HEK293T (cell line): Measurements from ENCODE around the gene OSMR.

Experiments used
- BHLHE40 ChIP-seq: fragments of 450-650 bp; IDR thresholded peaks from 2 replicates; pipeline ENCODE4 v1.6.1; 2016; ENCODE audit warnings: mild to moderate bottlenecking, moderate library complexity, borderline replicate concordance
- CTBP1 ChIP-seq: fragments of 450-650 bp; IDR thresholded peaks from 2 replicates; pipeline ENCODE4 v1.6.1; 2016; ENCODE audit warnings: borderline replicate concordance
- FOXM1 ChIP-seq: fragments of 450-650 bp; IDR thresholded peaks from 2 replicates; pipeline ENCODE4 v1.6.1; 2017; ENCODE audit warnings: mild to moderate bottlenecking, borderline replicate concordance
- HDGF ChIP-seq: fragments of 450-650 bp; IDR thresholded peaks from 2 replicates; pipeline ENCODE4 v1.6.1; 2017; ENCODE audit warnings: antibody characterized with exemption, borderline replicate concordance
- L3MBTL2 ChIP-seq: fragments of 450-650 bp; conservative IDR thresholded peaks from 2 replicates; pipeline ENCODE4 v1.6.1; 2016; ENCODE audit warnings: mild to moderate bottlenecking
- LEF1 ChIP-seq: fragments of 450-650 bp; IDR thresholded peaks from 2 replicates; pipeline ENCODE4 v1.6.1; 2017; ENCODE audit warnings: mild to moderate bottlenecking, borderline replicate concordance
- SP1 ChIP-seq: fragments of 450-650 bp; IDR thresholded peaks from 2 replicates; pipeline ENCODE4 v1.6.1; 2017
- ZNF384 ChIP-seq: fragments of 450-650 bp; IDR thresholded peaks from 2 replicates; pipeline ENCODE4 v1.6.1; 2016

- TF ChIP-seq CTBP1, result no peak
- TF ChIP-seq ZNF384, result no peak
- no peak for TF ChIP-seq SP1
- TF ChIP-seq HDGF, result no peak
- no peak for TF ChIP-seq L3MBTL2
- TF ChIP-seq LEF1, result no peak
- no peak for TF ChIP-seq BHLHE40
- TF ChIP-seq FOXM1, result no peak
Observed at GRCh38 chr5:38889424-38889823, 43.6 kb downstream of the OSMR start.
